ENCODE data around the gene CD300A. TPM values are rescaled to one million over a fixed set of nuclear protein-coding genes. Genes with fewer than 3 reads are reported as not detected.
A peak's percentile ranks its signal among the peaks of the same experiment; 100 is the strongest.

The CD300A gene
- total RNA-seq, 4 donors from 2014 or later = 1.2 to 4.1 (median 2.4) TPM

- no peak for TF ChIP-seq EP300 (IDR thresholded peaks at IDR 0.05)
- TF ChIP-seq POLR2A (IDR thresholded peaks at IDR 0.05; ENCODE audit: low read depth) = no peak
- TF ChIP-seq POLR2AphosphoS5 (IDR thresholded peaks at IDR 0.05) = no peak
- no peak for TF ChIP-seq CTCF (IDR thresholded peaks at IDR 0.05)
- intact Hi-C loops (cut with DNase I) = loop anchor here (5.0 to 10.0 kb wide), 2 partner anchors 238 to 425 kb away; partner anchors contain the start of genes FDXR and TTYH2
- no peak for DNase-seq (ENCODE audit: extremely low spot score)
- no peak overlapping the region for H3K4me3 ChIP-seq
- peak overlapping the region in 2 of 4 donors; percentile 36 to 53 for H3K27ac ChIP-seq (replicated peaks in 1 of 4)
- H3K4me1 ChIP-seq = peaks cover 52 to 61% (median 59%) of the 10 kb centered on the region in 4 donors
- peaks cover 0 to 15% (median 0%) of the 10 kb centered on the region in 4 donors for H3K36me3 ChIP-seq
- H3K27me3 ChIP-seq = no peaks in the 10 kb centered on the region
- no peaks in the 10 kb centered on the region for H3K9me3 ChIP-seq
- WGBS = 97% methylated on average over 3 of the region's 3 CpGs
Measured at GRCh38 chr17:74450231-74450630, 16.2 kb upstream of the CD300A start.

GRCh38 chr17:74450925-74451403, 15.5 kb upstream of the CD300A start:
- intact Hi-C loops (cut with DNase I) = loop anchor here (5.0 to 10.0 kb wide), 2 partner anchors 239 to 424 kb away; partner anchors contain the start of genes FDXR and TTYH2
- H3K27me3 ChIP-seq = no peaks in the 10 kb centered on the region
- no peak overlapping the region for H3K4me3 ChIP-seq
- peaks cover 47 to 57% (median 54%) of the 10 kb centered on the region in 4 donors for H3K4me1 ChIP-seq
- H3K9me3 ChIP-seq = no peaks in the 10 kb centered on the region
- WGBS = 79% methylated on average over 8 of the region's 13 CpGs
- no peak overlapping the region for H3K27ac ChIP-seq (replicated peaks in 1 of 4)
- peaks cover 0 to 15% (median 0%) of the 10 kb centered on the region in 4 donors for H3K36me3 ChIP-seq
- no peak for DNase-seq (ENCODE audit: extremely low spot score)
- TF ChIP-seq CTCF (IDR thresholded peaks at IDR 0.05) = no peak
- TF ChIP-seq POLR2AphosphoS5 (IDR thresholded peaks at IDR 0.05) = no peak
- no peak for TF ChIP-seq EP300 (IDR thresholded peaks at IDR 0.05)
- TF ChIP-seq POLR2A (IDR thresholded peaks at IDR 0.05; ENCODE audit: low read depth) = no peak

GRCh38 chr17:74451557-74451956, 14.9 kb upstream of the CD300A start:
- intact Hi-C loops (cut with DNase I) = loop anchor here (5.0 to 10.0 kb wide), 2 partner anchors 239 to 423 kb away; partner anchors contain the start of genes FDXR and TTYH2
- Histone ChIP-seq H3K4me1 (peaks cover 47 to 52% (median 49%) of the 10 kb centered on the region in 4 donors), H3K36me3 (peaks cover 0 to 15% (median 0%) of the 10 kb centered on the region in 4 donors), H3K27ac (replicated peaks in 1 of 4) (peak overlapping the region in 2 of 4 donors; percentile 84 to 85), H3K9me3 (no peaks in the 10 kb centered on the region), H3K27me3 (no peaks in the 10 kb centered on the region), H3K4me3 (no peak overlapping the region)
- no peak for DNase-seq (ENCODE audit: extremely low spot score)
- TF ChIP-seq CTCF (IDR thresholded peaks at IDR 0.05) (no peak), POLR2A (IDR thresholded peaks at IDR 0.05; ENCODE audit: low read depth) (no peak)
- WGBS = 85% methylated on average over 5 of the region's 6 CpGs

- Histone ChIP-seq H3K27ac (replicated peaks in 1 of 4) (peak overlapping the region; percentile 80 to 85 (median 83)), H3K9me3 (no peaks in the 10 kb centered on the region), H3K36me3 (peaks cover 0 to 9% (median 0%) of the 10 kb centered on the region in 4 donors), H3K27me3 (no peaks in the 10 kb centered on the region), H3K4me1 (peaks cover 42 to 46% (median 45%) of the 10 kb centered on the region in 4 donors), H3K4me3 (no peak overlapping the region)
- WGBS = 75% methylated on average over 8 of the region's 16 CpGs
- DNase-seq (ENCODE audit: extremely low spot score) = no peak
- TF ChIP-seq EP300 (IDR thresholded peaks at IDR 0.05) (no peak), CTCF (IDR thresholded peaks at IDR 0.05) (no peak), POLR2A (IDR thresholded peaks at IDR 0.05; ENCODE audit: low read depth) (no peak), POLR2AphosphoS5 (IDR thresholded peaks at IDR 0.05) (no peak)
- intact Hi-C loops (cut with DNase I) = loop anchor here (5.0 to 10.0 kb wide), 2 partner anchors 240 to 423 kb away; partner anchors contain the start of genes FDXR and TTYH2
Measured at GRCh38 chr17:74452033-74452840, 14.2 kb upstream of the CD300A start.

All from esophagus muscularis mucosa (tissue), 4 donors.